Hypothalamus (tissue), 51 donors: ENCODE measurements around the gene MNT.

Experiments
- DNase-seq, 51 donors: peaks; one replicate each; lab custom pipeline; 2025; lab: John Stamatoyannopoulos, UW

Gene MNT

DNA sequence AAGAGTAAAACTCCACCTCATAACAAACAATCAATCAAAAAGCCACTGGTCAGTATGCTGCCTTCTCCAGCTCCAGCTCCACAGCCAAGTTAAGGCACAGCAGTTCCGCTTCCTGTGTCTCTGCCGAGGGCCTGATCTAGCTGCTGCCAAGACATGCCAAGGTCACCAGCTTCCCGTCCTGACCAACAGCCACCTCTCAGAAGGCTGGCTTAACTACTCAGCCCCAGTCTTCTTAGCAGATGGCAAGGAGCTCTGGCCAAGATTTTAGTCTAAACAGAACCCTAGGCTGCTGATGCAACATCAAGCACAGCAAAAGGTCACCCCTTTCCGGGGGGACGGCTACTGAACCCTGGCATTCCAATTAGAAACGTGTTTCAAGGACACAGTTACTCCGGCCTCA is 17.7 kb upstream of the MNT start:
- peak in 1 of 51 donors; percentile 13 for DNase-seq

DNA sequence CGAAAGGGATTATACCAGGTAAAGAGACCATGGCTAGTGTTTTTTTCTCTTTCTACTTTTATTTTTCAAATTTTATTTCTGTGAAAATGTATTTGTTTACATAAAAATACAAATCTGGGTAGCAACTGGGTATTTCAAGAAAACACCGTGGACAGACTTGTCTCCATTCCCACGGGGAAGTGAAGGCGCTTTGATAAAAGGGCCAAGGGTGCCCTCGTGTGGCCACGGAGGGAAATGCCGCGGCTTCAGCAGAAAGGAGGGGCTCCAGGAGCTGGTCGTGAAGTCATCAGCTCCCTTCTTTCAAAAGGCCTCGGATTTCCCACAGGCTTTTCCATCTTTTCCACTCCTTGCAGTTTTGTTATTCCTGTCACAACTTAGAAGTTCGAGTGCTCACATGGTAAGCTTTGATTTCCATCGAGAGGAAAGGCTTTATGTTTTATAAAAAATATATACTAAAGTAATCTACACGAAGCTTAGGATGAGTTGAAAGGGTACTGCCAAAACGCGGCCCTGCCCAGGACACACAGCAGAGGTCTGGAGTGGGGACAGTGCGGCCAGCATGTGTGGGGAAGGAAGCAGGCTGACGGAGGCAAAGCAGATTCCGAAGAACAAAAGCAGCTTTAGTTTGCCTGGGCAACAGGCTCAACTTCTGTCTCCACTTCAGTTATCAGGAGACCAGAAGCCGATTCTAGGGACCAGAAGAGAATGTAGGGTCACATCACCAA is 15.3 kb upstream of the MNT start:
- peak in 50 of 51 donors; percentile 27 to 97 (median 82) for DNase-seq

DNA sequence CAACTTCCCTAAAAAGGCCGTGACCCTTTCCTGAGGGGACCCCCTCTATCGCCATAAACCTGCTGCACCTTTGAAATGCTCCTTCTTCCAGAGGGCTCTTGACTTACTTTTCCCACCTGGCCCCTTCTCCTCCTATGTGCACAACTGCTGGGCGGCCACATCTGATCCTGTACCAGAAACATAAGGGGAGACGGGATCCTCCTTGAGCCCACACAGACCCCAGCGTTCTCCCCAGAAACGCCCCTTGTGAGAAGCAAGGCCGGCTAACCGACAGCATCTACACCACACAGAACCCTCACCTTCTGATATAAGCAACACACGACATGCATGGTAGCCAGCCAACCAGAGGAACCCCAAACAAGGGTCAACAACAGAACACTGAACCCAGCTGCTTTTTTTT is 14.2 kb upstream of the MNT start:
- no peak for DNase-seq

DNA sequence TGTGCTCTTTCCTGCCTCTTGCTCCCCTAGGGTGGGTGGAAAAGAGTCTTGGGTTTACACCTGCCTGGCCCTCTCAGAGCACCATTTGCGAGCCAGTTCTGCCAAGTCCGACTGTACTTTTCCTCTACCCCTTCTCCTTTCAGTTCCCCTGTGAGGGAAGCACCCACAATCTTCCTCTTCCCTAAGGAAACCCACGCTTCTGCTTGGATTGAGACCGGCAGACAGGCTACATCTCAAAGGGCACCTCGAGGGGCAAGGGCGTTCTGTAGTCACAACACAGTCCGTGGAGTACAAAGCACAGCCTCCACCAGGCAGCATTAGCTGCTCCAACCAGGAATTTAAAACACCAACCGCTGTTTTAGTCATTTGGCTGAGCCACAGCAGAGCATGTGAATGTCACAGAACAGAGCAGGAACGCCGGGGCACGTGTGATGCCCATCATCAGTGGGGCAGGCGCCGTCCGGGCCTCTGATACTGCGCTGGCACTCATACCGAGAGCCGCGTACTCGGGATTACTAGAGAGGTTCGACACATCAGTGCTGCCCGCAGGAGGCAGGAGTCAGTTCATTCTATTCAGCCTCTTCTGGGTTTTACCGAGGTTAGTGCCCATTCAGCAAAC is 13.7 kb upstream of the MNT start:
- no peak for DNase-seq

DNA sequence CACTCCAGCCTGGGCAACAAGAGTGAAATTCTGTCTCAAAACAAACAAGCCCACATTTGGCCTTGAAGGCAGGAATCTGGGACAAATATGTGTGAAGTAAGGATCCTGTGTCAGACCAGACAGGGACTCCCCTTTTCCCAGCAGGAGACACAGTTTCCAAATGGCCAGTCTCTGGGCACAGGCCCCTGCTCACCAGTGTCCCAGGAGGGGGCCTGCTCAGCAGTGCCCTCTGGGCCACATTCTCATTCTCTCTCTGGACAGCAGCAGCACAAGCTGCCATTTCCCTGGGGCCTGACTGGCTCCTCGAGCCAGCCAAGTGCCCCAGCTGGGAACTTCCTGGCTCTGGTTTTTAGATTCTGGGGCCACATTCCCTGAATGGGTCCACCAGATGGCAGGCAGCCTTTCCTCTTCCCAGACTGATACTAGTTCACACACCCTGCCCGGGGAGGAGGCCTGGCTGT is 11.7 kb upstream of the MNT start:
- DNase-seq: peak in 22 of 51 donors; percentile 29 to 74 (median 59)

DNA sequence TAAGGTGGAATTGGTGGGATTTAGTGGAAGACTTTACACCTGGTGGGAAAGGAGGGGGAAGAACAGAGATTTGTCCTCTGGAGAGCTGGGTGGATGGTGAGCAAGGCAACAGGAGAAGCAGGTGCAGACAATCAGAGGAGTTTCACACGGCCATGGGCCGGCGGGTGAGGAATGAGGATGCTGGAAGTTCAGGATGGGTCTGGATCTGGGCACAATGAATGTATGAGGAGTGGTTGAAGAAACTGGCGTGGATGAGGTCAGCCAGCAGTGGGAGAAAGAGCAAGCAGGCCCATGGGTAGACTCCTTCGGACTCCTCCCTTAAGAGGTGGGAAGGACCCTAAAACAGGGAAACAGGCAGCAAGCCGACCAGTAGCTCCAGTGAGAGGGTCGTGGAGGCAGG is 10.1 kb upstream of the MNT start:
- DNase-seq: no peak

DNA sequence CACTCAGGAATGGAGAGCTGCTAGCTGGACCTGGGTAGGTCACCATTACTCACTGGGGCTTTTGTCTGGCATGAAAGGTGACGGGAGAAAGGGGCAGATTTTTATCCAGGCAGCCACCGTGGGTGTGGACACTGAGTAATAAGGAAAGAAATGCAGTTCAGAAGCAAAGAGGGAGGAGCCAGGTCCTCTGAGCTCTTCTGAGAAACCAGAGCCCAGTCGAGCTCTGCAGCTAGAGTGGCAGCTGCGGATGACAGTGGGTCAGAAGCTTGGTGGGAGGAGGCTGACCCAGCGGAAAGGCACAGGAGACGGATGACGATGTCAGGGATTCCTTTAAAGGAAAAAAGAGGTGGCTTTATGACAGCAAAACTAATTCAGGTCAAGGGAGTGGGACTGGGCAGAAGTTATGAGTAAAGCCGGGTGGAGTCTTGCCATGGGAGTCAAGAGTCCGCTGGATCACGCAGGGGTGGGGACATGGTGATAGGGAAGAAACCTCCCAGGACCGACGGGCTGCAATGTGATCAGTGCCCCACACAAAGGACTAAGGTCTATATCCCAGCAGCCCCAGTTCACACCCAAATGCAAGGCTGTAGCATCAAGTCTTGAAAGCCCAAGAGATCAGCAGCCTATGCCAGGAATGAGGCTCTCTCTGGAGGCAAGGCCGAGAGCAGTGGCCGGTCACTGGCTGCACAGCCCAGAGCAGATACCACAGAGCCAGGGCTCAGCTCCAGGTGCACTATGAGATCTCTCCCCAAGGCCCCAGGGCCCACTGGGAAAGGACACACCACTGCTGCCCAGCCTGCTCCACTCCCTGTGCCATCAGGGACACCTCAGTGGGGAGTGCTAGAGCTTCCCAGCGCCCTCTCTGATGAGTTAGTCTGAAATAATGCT is 6.3 kb upstream of the MNT start:
- DNase-seq: no peak

DNA sequence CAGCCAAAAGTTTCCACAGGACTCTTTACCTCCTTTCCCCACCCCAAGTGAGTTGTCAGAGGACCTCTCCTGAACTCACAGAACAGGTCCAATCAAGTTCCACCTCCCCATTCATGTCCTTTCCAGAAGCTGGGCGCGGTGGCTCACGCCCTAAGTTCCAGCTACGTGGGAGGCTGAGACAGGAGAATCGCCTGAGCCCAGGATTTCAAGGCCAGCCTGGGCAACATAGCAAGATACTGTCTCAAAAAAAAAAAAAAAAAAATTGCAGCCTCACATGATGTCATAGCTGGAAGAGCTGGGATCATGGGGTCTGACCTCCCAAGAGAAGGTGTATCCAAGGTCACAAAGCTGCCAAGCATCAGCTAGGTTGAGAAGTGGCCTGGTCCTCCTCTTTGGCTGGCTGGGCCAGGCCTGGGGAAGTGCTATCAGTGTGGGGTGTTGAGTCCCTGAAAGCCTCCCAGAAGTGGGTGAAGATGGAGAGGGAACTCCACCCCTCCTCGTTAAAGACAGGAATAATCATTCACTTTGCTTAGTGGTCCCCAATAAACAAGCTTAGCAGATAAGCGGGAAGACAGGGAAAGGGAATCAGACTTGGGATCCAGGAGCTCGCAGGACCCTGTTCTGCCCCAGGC is 5.5 kb upstream of the MNT start:
- no peak for DNase-seq

DNA sequence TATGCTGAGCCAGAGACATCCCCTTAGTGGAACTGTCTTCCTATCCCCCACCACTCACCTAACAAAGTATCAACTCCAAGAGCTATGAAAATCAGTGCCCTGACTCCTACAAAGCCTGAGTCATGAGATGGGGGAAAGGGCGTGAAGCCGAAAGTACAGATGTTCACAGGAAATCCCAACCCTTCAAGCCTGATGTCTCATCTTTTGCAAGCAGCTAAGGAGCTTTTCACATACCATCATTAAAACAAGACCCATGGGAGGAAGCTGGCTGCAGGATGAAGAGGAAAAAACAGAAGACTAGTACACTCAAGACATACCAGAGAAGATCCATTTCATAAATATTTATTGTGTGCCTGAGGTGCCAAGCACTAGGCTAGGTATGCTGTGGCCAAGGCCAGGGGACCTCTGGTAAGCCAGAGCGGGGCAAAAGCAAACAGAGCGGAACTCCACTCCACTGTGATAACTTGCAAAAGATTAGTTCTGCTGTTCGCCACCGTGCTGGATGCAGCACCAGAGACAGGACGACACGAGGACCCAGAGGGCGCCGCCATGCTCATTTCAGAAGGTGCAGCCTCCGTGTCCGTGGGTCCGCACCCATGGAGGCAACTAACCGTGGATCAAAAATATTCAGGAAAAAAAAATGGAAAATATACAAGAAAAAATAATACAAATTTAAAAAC is 4.5 kb upstream of the MNT start:
- DNase-seq: no peak

DNA sequence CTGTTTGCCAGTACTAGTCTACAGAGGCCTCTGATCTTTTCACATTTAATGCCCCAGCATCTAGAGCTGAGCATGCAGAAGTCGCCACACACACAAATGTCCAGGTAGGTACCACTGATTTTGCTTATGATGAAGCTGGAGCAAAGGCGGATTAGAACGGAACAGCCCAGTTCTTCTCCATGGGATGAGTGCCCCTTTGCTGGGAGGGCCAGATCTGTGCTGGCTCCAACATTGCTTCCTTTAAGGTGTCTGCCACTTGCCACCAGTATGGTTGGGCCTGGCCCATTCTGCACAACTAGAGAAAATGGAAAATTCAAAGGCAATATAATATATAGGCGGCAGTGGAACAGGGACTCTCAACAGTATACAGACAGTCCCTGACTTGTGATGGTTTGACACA is 2.2 kb upstream of the MNT start:
- DNase-seq: no peak

DNA sequence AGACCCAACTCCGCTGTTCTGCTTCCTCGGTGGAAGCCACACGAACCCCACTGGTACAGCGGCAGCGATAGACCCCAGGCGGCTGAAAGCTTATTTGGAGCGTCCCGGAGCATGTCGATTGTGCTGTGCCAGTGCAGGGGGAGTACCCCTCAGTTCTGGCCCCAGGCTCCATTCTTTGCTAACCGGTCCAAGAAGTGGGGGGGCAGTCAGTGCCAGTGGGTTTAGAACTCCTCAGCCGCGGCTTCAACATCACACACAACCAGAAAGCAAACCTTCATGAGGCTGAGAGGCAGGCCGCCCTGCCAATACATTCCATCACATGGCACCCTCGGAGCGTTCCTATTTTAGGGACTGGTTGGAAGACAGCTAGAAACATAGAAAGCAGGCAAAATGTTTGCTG is 1.7 kb upstream of the MNT start:
- peak in 1 of 51 donors; percentile 18 for DNase-seq

DNA sequence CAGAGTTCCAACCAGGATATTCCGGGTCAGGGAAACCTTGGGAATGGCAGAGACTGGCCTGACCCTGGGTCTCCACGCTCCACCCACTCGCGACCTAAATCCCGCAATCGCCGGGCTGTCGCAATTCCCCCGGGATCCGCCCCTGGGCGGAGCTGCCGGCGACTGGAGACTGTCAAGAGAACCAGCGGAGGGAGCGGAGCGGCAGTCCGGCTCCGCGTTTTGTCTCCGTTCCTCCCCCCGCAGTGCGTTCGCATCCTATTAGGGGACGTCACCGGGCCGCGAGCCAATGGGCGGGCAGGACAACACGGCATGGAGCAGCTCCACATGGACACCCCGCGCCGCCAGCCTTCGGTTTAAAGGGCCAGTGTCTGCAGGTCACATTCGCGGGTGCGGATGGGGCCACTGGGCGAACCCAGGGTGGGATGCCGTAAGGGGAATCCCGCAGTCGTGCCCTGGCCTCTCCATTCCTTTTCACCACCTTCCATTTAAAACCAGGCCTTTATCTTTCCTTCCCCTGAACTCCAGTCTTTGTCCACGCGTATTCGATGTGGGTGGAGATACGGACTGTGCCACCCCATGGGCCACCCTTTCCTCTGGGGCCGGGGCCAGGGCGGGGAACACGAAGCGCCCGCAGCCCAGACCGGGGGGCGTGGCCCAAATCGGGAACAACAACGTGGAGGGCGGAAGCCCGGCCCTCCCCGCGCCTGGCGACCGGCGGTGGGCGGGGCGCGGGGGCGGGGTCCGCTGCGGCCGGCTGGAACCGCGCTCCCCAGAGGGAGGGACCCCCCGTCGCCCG is 764 bp upstream of the MNT start:
- peak; percentile 90 to 100 (median 99) for DNase-seq

DNA sequence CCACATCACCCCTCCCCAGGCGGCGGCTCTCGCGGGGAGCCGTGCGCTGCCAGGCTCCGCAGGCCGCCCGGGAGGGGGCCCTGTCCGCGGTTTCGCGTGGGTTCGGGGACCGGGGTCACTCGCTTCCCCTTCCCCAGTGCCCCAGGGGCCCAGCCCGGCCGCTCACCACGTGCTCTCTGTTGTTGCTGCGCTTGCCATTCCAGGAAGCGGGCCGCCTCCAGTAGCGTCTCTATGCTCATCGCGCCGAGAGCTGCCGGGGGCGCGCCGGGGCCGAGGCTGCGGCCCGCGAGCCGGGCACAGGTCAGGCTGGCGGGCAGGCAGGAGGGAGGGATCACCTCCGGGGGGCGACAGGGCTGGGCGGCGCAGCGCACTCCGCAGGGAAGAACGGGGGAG is 390 bp downstream of the MNT start:
- peak in 20 of 51 donors; percentile 23 to 70 (median 48) for DNase-seq

DNA sequence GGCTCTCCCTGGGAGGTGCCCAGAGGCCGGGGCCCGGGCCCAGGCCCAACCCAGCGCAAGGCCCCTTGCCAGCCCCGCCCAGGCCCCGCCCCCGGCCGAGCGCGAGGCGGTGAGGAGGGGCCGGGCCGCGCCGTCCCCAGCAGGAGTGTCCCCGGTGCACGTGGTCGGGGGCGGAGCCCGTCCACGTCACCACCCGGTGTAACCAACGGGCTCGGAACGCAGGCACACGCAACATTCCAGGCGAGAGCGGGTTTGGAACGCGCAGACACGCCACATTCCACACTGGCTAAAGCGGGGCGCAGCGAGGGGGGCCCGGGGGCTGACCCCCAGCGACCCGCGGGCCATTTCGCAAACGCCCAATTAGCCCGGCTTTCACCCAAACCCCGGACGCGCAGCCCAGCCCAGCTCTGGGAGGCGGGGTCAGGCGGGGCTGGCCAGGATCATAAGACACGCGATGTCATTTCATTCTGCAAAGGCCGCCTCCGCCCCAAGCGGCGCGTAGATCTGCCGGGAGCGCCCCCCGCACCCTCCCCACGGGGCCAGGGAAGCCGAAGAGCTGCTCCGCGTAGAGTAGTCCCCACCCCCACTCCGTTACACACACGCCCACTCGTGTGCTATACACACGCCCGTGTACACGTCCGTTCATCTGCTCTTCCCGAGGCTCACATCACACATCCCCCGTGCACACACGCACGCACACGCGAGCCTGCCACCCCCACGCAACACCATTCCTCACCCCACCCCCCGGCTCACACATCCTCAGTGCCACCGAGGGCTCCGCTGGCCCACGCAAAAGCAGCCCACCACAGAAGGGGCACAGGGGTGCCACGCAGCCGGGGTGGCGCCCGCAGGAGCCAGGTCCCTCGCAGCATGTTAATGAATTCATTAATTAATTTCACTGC is 1.0 kb downstream of the MNT start:
- peak; percentile 65 to 98 (median 93) for DNase-seq

DNA sequence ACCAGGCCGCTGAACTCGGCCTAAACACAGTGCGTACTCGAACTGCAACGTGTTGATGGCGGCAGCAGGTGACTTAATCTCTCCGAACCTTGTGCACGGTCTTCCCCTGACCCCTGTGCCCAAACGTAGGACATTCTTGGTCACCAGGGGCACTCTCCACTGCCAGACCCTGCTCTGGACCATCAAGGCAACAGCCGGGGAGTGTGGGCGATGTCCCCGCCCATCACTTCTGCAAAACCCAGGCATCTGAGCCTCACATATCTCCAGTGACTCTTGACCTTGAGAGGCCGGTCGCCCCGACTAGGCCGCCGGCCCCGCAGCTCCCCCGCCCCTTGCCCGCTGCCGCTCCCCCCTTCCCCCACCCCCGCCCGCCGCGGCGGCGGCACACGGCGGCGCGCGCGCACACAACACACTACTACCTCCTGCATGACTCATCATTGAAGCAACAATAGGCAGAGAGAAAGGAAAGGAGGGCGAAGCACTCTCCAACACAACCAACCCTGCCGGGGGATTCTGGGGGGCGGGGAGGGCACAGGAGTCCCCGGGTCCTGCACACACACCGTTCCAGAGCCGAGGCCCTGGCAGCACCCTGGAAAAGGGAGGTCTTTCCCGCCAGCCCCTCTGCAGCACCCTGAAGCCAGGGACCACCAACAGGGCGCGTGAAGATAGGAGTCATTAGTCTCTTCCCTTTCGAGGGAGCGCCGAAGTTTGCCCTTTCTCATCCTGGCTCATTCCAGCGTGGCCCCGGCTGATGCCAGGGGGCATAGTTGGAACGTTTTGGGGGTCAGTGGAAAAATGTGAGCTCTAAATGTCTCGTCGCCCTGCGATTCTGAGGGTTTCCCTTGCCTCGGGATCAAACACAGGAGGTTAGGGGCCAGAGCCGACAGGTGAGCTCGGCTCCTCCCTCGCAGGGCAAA is 1.9 kb downstream of the MNT start:
- peak in 29 of 51 donors; percentile 17 to 87 (median 48) for DNase-seq

DNA sequence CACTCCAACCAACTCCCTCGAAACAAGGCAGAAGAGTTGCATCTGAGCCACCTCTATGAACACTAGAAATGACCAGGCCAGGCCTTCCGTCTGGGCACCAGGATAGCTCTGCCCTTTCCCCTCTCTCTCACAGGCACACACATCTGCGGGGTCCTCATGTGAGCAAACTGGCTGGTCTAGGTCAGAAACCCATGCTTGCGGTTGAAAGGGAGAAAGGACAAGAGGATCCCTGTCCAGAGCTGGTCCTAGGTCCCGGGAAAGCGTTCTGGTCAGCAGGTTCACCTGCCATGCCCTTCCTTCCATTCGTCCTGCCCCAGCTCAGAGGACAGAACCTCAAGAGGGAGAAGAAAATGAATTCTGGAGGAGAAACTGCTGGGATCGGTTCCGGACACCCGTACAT is 2.7 kb downstream of the MNT start:
- DNase-seq: no peak
